HG03442 (cell line): ENCODE results near the gene ARHGAP30.
"Not testable (repeated sequence)": the region's sequence is repeated elsewhere in the genome, so short reads cannot be mapped to it uniquely, and the experiment has no call there.

ENCODE experiments used
- ATAC-seq: cut with Tn5 transposase; IDR thresholded peaks from one replicate; pipeline ENCODE4 v1.9.1; 2021; ENCODE audit warnings: mild to moderate bottlenecking, moderate library complexity; ENCODE audit not compliant: unreplicated experiment

Gene ARHGAP30

GRCh38 chr1:161045736-161046604, 23.7 kb downstream of the ARHGAP30 start, which contains the start of gene USF1:
Gene USF1, minus strand, starts transcription at chr1:161045977. Its CDS starts 2,702 bp downstream, at chr1:161043275.
- ATAC-seq, result peak; percentile 61

- peak; percentile 42 for ATAC-seq
Measured at GRCh38 chr1:161044908-161045735, 24.6 kb downstream of the ARHGAP30 start.

- no peak for ATAC-seq
Measured at GRCh38 chr1:161044535-161044907, 25.2 kb downstream of the ARHGAP30 start.

- ATAC-seq, result no peak
Measured at GRCh38 chr1:161039546-161039945, 30.1 kb downstream of the ARHGAP30 start.

GRCh38 chr1:161039154-161039545, 30.5 kb downstream of the ARHGAP30 start:
- ATAC-seq, result no peak

GRCh38 chr1:161038523-161039153, 31.1 kb downstream of the ARHGAP30 start, which contains the start of gene TSTD1:
Gene TSTD1, minus strand, starts transcription at chr1:161038964. Its CDS starts 75 bp downstream, at chr1:161038889.
- peak; percentile 82 for ATAC-seq

- no peak for ATAC-seq
Measured at GRCh38 chr1:161037661-161038522, 31.8 kb downstream of the ARHGAP30 start.

GRCh38 chr1:161033751-161034150, 35.9 kb downstream of the ARHGAP30 start:
- ATAC-seq, result no peak

- ATAC-seq, result no peak
Measured at GRCh38 chr1:161032409-161032808, 37.3 kb downstream of the ARHGAP30 start.

- no peak for ATAC-seq
Measured at GRCh38 chr1:161031874-161032273, 37.8 kb downstream of the ARHGAP30 start.

- not testable (repeated sequence) for ATAC-seq
Measured at GRCh38 chr1:161029466-161029865, 40.2 kb downstream of the ARHGAP30 start.

GRCh38 chr1:161026954-161027353, 42.7 kb downstream of the ARHGAP30 start:
- ATAC-seq, result not testable (repeated sequence)

GRCh38 chr1:161022432-161022831, 47.3 kb downstream of the ARHGAP30 start:
- not testable (repeated sequence) for ATAC-seq

GRCh38 chr1:161021970-161022353, 47.7 kb downstream of the ARHGAP30 start:
- no peak for ATAC-seq

GRCh38 chr1:161021165-161021969, 48.3 kb downstream of the ARHGAP30 start:
- peak; percentile 85 for ATAC-seq

- ATAC-seq, result peak; percentile 19
Measured at GRCh38 chr1:161020509-161021164, 49.1 kb downstream of the ARHGAP30 start, which contains the start of gene F11R. Gene F11R, minus strand, starts transcription at chr1:161021152. Its CDS starts 79 bp downstream, at chr1:161021073.

GRCh38 chr1:161019751-161020495, 49.8 kb downstream of the ARHGAP30 start:
- ATAC-seq, result no peak

GRCh38 chr1:161019111-161019660, 50.5 kb downstream of the ARHGAP30 start:
- ATAC-seq, result not testable (repeated sequence)
